RPMI8226 (cell line): ENCODE data around the gene SNX32.

Source experiments
- DNase-seq: peaks from one replicate; pipeline ENCODE4 v3.0.0-alpha.2; 2015

Gene SNX32

GRCh38 chr11:65797711-65798110, 36.1 kb upstream of the SNX32 start:
- no peak for DNase-seq

- no peak for DNase-seq
These were observed 34.9 kb upstream of the SNX32 start for GRCh38 chr11:65798882-65799281.

GRCh38 chr11:65801153-65801987, 32.4 kb upstream of the SNX32 start:
- DNase-seq = no peak

DNA sequence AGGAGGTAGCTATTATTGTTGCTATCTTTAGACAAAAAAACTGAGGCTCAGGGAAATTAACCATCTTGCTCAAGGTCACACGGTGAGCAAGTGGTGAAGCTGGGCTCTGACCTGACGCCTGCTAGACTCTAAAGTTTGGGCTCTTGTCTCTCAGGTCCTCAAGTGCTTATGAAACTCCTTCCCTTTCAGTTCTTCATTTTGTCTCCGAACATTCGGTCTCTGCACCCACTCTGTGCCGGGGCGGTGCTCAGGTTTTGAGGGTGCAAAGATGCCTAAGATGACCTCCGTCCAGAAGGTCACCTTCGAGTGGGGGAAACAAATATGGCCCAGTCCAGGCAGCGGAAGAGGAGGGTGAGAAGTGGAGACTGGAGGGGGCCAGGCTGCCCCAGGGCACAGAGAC, 30.9 kb upstream of the SNX32 start:
- DNase-seq = peak; percentile 89

DNA sequence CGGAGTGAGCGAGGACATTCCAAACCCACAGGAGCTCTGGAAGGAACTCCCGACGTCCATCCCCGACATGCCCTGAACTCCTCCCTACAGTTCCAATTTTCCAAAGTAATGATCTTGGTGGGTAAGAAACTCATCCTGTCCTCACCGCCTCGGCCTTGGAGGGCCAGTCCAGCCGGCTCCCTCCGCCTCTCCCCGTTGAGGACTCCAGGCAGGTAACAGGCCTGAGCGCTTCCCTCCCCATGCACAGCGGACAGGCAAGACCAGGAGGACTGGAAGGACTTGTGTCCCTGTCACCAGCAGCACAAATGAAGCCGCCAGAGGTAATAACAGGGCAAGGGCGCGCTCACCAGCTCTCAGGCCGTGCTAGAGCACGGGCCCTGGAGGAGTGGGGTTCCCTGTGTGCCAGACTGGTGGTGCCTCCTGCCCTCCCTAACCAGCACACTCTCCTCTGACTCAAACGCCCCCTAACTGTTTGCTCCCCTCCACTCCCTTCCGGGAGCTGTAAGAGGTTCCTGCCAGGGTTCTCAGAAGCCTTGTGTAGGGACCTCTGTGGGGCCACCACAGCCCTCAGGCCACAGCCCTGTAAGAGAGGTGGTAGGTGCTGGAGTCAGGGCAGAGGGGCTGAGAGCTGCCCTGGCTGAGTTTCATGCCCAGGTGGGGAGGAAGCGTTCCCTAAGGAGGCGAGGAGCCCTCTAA, 29.8 kb upstream of the SNX32 start:
- DNase-seq = no peak

DNA sequence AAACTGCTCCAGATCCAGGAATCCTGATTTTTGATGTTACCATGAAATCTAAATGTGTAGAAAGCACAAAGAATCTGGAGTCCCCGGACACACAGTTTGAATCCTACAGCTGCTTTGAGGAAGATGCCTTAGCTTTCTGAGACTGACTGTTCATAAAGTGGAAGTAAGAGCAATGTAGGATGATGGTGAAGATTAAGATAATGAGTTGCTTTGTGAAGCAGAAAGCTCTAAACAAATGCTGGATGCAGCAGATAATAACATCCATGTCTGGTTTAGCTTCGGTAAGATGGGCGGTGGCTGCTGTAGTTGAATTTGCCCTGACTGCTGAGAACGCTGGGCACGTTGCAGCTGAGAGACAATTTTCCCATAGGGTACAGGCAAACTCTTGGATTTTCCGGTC, 26.8 kb upstream of the SNX32 start:
- DNase-seq = no peak

- no peak for DNase-seq
These were observed 24.9 kb upstream of the SNX32 start for GRCh38 chr11:65808744-65809341.

- no peak for DNase-seq
These were observed 24.3 kb upstream of the SNX32 start for GRCh38 chr11:65809496-65809895.

DNA sequence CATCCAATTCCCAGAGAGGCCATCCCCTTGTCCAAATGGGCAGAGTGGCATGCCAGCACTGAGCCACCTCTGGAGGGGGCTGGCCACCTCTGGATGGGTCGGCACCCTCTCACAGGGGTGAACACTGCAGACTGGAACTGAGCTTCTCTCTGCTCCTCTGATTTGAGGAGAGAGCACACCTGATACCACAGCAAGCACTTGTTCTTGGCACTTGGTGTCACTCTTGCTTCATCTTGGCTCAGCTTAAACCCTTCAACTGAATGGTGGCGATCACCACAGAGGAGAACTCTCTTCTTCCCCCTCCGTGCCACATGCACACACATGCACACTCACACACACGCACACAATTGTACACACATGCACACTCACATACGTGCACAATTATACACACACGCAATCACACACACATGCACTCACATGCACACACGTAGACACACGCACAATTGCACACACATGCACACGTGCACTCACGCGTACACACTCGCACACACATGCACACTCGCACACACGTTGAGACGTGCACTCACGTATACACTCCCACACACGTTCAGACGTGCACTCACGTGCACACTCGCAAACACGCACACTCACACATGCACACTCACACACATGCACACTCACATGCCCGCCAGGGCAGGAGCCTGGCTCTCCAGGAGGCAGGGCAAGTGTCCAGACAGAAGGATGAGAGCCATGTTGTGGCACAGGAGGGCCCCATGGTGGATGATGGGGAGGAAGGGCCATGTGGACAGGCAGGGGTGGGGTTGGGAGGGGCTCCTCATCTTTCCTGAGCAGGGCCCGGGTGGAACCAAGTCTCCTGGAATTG, 23.5 kb upstream of the SNX32 start:
- peak; percentile 62 for DNase-seq

DNA sequence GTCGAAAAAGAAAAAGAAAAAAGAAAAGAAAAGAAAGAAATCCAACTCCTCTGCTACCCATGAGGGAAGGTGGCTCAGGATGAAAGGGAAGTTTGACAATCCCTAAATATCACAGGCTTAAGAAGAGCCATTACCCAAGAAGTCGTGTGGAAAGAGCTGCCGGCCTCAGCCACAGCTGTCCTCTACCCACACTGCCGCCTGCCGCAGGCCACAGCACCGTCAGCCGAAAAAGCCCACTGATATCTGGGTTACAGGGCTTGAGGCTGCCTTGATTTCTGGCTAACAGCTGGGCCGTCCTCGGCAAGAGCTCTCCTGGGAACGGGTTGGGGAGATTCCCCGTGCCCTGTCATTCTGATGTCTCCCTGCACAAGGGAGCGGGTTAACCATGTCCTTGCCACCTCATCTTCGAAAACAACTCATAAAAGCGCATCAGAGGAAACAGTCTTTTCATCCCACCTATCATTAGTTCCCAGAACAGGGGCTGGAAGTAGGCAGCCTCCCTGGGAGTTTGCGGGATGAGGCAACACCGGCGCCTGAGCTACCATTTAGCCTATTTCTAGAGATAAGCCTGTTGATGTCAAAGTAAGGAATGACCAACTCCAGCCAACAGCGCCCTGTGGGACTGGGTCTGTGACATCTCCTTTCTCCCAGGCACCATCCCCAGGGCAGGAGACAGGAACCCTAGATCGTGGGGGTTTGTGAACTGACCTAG, 21.8 kb upstream of the SNX32 start:
- DNase-seq = no peak

DNA sequence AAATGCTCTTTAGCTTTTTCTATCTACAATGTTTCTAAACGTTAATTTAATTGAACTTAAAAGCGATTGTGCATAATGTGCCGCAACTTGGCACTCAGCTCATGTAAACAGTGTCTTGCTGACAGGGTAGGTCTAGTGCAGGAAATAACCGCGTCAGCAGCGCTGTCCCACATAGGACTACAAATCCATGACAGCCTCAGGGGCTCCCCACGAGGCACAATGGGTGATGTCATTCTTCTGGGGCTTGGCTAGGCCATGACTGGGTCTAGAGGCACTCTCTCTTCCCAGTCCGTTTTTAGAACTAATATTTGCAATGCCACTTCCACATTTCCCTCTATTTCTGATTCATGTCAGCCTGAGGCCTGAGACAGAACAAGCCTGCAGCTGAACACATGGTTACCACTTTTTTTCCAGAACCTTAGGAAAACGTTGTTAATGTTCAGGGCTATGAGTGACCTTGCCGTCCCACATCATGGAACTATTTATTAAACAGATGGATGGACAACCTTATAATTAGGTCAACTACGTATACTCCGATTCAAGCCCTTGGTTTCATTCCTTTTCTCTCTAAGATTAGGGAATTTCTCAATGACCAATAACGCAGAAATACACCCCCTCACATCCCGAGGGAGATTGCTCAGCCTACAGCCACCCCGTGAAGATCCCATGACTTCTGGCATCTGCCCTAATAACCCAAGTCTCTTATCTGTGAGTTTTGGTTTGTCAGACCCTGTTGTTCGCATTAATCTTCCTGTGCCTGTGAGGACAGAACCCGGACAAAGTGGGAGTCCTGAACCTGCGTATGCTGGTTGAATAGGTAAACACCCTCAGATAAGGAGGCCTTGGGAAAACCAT, 19.4 kb upstream of the SNX32 start:
- DNase-seq = no peak

DNA sequence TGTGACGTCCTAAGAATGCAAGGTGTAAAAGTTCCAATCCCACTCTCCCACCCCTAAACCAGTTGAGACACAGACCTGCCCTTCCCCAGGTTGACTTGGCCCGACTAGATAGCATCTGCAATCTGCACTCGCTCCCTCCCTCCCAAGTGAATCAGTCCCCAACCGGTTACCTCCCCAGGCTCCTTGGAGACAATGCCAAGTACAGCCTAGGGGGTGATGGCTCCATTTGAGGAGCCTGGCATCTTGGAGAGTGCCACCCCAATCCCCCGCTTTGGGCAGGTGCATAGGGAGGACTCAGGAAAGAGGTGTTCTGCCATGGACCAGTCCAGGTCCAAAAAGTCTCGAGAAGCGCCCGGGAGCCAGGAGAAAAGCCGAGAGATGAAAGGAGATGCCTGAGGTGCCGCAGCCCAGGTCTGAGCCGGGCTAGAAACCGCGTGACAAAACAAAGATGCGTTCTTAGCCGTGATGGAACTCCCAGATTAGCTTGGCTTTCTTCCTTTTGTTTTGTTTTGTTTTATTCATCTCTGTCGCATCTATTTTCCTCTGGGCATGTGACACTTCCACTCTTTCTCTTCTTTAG, 18.7 kb upstream of the SNX32 start:
- DNase-seq = no peak

- DNase-seq = no peak
These were observed 17.1 kb upstream of the SNX32 start for GRCh38 chr11:65816696-65817095.

DNA sequence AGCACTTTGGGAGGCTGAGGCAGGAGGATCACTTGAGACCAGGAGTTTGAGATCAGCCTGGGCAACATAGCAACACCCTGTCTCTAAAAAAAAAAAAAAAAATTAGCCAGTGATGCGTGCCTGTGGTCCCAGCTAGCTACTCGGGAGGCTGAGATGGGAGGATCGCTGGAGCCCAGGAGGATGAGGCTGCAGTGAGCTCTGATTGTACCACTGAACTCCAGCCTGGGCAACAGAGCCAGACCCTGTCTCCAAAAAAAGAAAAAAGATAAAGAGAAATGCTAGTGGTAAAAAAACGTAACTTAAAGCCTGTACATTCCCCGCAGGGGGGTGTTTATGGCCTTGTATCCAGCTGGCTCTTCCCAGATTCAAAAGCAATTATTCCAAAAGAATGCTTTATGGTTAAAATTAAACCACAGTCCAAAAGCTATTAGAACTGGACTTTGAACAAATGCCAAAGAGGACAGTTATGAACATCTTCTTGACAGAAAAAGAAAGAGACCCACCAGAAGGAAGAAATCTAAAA, 16.4 kb upstream of the SNX32 start:
- no peak for DNase-seq

DNA sequence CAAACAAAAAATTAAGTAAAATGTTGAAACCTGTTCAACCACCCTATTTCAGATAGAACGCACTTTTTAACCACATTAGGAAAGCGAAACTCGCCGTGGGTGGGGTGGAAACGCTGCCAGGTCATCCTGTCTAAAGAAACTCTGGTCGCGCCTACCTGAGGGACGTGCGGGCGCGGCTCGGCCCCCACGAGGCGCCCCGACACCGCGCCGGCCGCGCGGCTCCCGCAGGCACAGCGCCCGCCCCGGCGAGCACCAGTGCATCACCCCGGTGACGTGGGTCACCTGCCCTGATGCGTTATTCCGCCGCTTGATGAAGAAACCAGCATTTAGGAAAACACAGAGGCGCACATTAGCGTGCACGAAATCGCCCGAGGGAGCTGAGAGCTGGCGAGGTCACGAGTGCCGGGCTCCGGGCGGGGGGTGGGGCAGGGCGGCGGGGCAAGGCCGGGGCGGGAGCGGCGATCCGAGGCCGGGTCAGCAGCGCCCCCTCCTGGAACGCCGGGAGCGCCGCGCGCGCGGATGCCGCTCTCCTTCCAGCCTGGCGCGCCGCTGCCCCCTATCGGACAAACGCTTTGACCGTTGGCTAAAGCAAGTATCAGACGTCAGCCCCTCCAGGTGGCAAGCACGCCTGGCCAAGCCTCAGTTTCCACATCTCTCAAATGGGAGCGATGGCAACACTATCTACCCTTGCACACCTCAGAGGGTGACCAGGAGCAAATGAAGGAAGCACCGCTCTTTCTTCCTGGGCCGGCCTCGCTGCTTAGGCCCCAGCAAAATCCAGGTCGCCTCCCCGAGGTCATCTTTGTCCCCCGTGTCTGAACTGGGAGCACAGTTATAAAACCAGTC, 15.7 kb upstream of the SNX32 start:
- peak; percentile 97 for DNase-seq

- DNase-seq = no peak
These were observed 12.7 kb upstream of the SNX32 start for GRCh38 chr11:65821107-65821506.

- no peak for DNase-seq
These were observed 10.8 kb upstream of the SNX32 start for GRCh38 chr11:65822776-65823528.

DNA sequence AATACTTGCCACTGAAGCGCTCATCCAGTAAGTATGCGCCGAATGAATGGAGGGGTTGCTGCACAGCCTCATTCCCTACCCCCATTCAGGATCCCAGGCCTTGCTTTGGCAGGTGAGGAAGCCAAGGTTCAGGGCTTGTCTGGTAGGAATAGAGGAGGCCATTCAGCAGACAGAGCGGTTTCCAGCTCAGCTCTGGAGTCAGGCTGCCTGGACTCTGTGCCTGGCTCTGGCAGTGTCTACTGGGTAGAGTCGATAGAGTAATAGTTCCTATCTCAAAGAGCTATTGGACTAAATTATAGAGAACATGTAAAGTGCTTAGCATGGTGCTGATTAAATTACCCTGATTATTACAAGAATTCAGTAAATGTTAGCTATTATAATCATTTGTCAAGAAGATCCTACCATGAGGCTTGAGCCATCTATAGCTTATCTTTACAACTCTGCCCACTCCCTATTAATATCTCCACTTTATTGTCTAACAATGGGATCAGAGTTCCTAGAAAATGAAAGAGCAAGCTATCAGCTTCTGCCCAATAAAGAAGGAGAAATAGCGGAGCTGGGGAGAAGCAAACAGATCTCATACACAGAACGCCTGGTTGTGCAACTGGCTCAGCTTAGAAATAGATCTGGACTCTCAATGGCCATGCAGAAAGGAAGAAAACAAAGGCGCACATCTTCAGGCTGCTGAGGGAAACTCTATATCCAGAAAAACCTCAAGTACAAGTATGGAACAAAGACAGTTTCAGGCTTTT, 6.6 kb upstream of the SNX32 start:
- no peak for DNase-seq
